ENCODE data around the gene ST3GAL4. TPM values are rescaled to one million over a fixed set of nuclear protein-coding genes. Genes with fewer than 3 reads are reported as not detected.
"Not testable (repeated sequence)": the region's sequence is repeated elsewhere in the genome, so short reads cannot be mapped to it uniquely, and the experiment has no call there.

The ST3GAL4 gene
- polyA plus RNA-seq, 1 donor (not counting 4 experiments of a cell fraction or from before 2014, with no cell fraction given): 24.6 TPM

DNA sequence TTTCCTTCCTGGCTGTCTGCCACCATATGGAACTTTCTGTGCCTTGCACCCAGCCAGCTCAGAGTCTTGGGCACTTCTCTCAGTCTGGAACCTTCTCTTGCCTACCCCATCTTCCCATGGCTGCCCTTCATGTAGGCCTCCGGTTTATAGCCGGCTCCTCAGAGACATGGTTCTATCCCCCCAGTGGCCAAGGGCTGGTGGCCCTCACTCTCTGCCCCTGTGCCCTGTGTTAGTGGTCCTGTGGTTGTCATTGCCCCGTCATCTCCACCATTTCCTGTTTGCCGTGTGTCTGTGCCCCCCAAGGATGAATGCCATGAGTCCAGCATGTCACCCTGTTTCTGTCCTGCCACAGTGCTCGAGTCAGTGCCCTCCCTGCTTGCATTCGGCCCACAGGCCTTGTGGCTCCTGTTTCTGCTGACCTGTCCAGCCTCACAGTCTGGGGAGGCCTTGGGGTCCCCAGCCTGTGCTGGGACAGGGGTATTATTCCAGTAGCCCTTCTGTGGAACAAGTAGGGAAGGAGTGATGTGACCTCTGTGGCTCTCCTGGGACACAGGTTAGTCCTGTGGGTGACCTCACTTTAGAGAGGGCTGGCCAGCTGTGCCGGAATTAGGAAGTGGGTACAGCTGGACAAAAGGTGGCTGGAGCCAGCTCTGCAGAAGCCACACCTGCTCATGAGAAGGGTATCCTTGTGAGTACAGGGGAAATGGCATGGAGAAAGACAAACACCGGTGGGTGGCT lies 30.7 kb downstream of the ST3GAL4 start:
- H3K4me2 ChIP-seq (ENCODE audit: control insufficient read depth, extremely low read depth, insufficient read depth, low read depth, low read length): no peak overlapping the region
- H3K4me1 ChIP-seq (ENCODE audit: control insufficient read depth, extremely low read depth, insufficient read depth, low read length): peaks cover 14% of the 10 kb centered on the region
- H3K9me3 ChIP-seq (ENCODE audit: control insufficient read depth, low read depth, low read length): no peaks in the 10 kb centered on the region
- H3K4me3 ChIP-seq (ENCODE audit: control insufficient read depth in 2 of 3, extremely low read depth in 1 of 3, insufficient read depth in 2 of 3, low read depth in 1 of 3, low read length in 3 of 3): no peak overlapping the region
- no peak for TF ChIP-seq EZH2 (IDR thresholded peaks at IDR 0.05; ENCODE audit: low read length)
- TF ChIP-seq, protein P1, sequence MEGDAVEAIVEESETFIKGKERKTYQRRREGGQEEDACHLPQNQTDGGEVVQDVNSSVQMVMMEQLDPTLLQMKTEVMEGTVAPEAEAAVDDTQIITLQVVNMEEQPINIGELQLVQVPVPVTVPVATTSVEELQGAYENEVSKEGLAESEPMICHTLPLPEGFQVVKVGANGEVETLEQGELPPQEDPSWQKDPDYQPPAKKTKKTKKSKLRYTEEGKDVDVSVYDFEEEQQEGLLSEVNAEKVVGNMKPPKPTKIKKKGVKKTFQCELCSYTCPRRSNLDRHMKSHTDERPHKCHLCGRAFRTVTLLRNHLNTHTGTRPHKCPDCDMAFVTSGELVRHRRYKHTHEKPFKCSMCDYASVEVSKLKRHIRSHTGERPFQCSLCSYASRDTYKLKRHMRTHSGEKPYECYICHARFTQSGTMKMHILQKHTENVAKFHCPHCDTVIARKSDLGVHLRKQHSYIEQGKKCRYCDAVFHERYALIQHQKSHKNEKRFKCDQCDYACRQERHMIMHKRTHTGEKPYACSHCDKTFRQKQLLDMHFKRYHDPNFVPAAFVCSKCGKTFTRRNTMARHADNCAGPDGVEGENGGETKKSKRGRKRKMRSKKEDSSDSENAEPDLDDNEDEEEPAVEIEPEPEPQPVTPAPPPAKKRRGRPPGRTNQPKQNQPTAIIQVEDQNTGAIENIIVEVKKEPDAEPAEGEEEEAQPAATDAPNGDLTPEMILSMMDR (optimal IDR thresholded peaks at IDR 0.05 in 1 of 3, IDR thresholded peaks at IDR 0.05 in 1 of 3, conservative IDR thresholded peaks at IDR 0.05 in 1 of 3; ENCODE audit: extremely low read depth in 1 of 3, insufficient read depth in 2 of 3, low read length in 3 of 3): no peak
- H4K20me1 ChIP-seq (ENCODE audit: control insufficient read depth, extremely low read depth, insufficient read depth, low read length): no peaks in the 10 kb centered on the region
- H3K36me3 ChIP-seq (ENCODE audit: control insufficient read depth in 2 of 2, extremely low read depth in 1 of 2, insufficient read depth in 2 of 2, low read length in 2 of 2): no peaks in the 10 kb centered on the region
- dilution Hi-C loops (cut with MboI; ENCODE audit: extremely low pct_ligation_motif_present, low sequenced_read_pairs): no loop called here
- peaks cover 29% of the 10 kb centered on the region for H3K79me2 ChIP-seq (ENCODE audit: control insufficient read depth, insufficient read depth, low read length)
- H3K9me1 ChIP-seq (ENCODE audit: control insufficient read depth, extremely low read depth, insufficient read depth, low read length): peaks cover 2% of the 10 kb centered on the region
- DNase-seq (ENCODE audit: low read depth, low spot score) (no peak), FAIRE-seq (no peak)
- no peak overlapping the region for H3K27ac ChIP-seq (ENCODE audit: control insufficient read depth, insufficient read depth, low read length)
- H3K27me3 ChIP-seq (ENCODE audit: control insufficient read depth, extremely low read depth, insufficient read depth, low read length): no peaks in the 10 kb centered on the region
- H3K9ac ChIP-seq (ENCODE audit: control insufficient read depth, extremely low read depth, insufficient read depth, low read length): no peak overlapping the region
- H2AFZ ChIP-seq (ENCODE audit: control insufficient read depth, low read length): no peak overlapping the region

- H3K4me3 ChIP-seq (ENCODE audit: control insufficient read depth in 2 of 3, extremely low read depth in 1 of 3, insufficient read depth in 2 of 3, low read depth in 1 of 3, low read length in 3 of 3); H3K27me3 ChIP-seq (ENCODE audit: control insufficient read depth, extremely low read depth, insufficient read depth, low read length); H3K36me3 ChIP-seq (ENCODE audit: control insufficient read depth in 2 of 2, extremely low read depth in 1 of 2, insufficient read depth in 2 of 2, low read length in 2 of 2); dilution Hi-C loops (cut with MboI; ENCODE audit: extremely low pct_ligation_motif_present, low sequenced_read_pairs); DNase-seq (ENCODE audit: low read depth, low spot score); H2AFZ ChIP-seq (ENCODE audit: control insufficient read depth, low read length); H3K27ac ChIP-seq (ENCODE audit: control insufficient read depth, insufficient read depth, low read length); H3K9me1 ChIP-seq (ENCODE audit: control insufficient read depth, extremely low read depth, insufficient read depth, low read length); H4K20me1 ChIP-seq (ENCODE audit: control insufficient read depth, extremely low read depth, insufficient read depth, low read length); H3K9me3 ChIP-seq (ENCODE audit: control insufficient read depth, low read depth, low read length); H3K4me2 ChIP-seq (ENCODE audit: control insufficient read depth, extremely low read depth, insufficient read depth, low read depth, low read length); H3K9ac ChIP-seq (ENCODE audit: control insufficient read depth, extremely low read depth, insufficient read depth, low read length): not testable (repeated sequence)
- FAIRE-seq: peak; percentile 64
- H3K4me1 ChIP-seq (ENCODE audit: control insufficient read depth, extremely low read depth, insufficient read depth, low read length): peaks cover 19% of the 10 kb centered on the region
- peaks cover 32% of the 10 kb centered on the region for H3K79me2 ChIP-seq (ENCODE audit: control insufficient read depth, insufficient read depth, low read length)
Observed at GRCh38 chr11:126386729-126387071, 31.2 kb downstream of the ST3GAL4 start.

DNA sequence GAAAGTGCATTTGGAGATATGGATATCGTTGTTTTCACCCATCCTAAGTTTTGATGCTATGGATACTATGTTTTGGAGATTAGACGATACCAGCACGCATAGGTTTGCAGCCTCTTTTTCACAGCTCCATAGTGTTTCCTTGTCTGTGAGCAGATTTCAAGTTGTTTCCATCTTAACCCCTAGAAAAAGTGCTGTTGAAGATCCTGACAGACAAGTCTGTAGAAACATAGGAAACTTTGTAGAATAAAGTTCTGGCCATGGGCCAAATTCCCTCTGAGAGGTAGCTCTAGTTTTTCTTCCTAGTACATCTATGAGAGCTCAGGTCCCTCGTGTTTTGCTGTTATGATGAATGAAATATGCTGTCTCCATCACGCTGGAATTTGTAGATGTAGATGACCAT lies 32.4 kb downstream of the ST3GAL4 start:
- DNase-seq (ENCODE audit: low read depth, low spot score) (no peak), FAIRE-seq (no peak)
- dilution Hi-C loops (cut with MboI; ENCODE audit: extremely low pct_ligation_motif_present, low sequenced_read_pairs): no loop called here
- Histone ChIP-seq H4K20me1 (ENCODE audit: control insufficient read depth, extremely low read depth, insufficient read depth, low read length) (no peaks in the 10 kb centered on the region), H3K9me3 (ENCODE audit: control insufficient read depth, low read depth, low read length) (no peaks in the 10 kb centered on the region), H3K27me3 (ENCODE audit: control insufficient read depth, extremely low read depth, insufficient read depth, low read length) (no peaks in the 10 kb centered on the region), H3K4me2 (ENCODE audit: control insufficient read depth, extremely low read depth, insufficient read depth, low read depth, low read length) (no peak overlapping the region), H2AFZ (ENCODE audit: control insufficient read depth, low read length) (no peak overlapping the region), H3K9ac (ENCODE audit: control insufficient read depth, extremely low read depth, insufficient read depth, low read length) (no peak overlapping the region), H3K4me1 (ENCODE audit: control insufficient read depth, extremely low read depth, insufficient read depth, low read length) (peaks cover 30% of the 10 kb centered on the region), H3K79me2 (ENCODE audit: control insufficient read depth, insufficient read depth, low read length) (peaks cover 32% of the 10 kb centered on the region), H3K36me3 (ENCODE audit: control insufficient read depth in 2 of 2, extremely low read depth in 1 of 2, insufficient read depth in 2 of 2, low read length in 2 of 2) (no peaks in the 10 kb centered on the region), H3K27ac (ENCODE audit: control insufficient read depth, insufficient read depth, low read length) (no peak overlapping the region), H3K9me1 (ENCODE audit: control insufficient read depth, extremely low read depth, insufficient read depth, low read length) (peaks cover 2% of the 10 kb centered on the region), H3K4me3 (ENCODE audit: control insufficient read depth in 2 of 3, extremely low read depth in 1 of 3, insufficient read depth in 2 of 3, low read depth in 1 of 3, low read length in 3 of 3) (no peak overlapping the region)
- no peak for TF ChIP-seq EZH2 (IDR thresholded peaks at IDR 0.05; ENCODE audit: low read length)
- TF ChIP-seq, protein P1 (optimal IDR thresholded peaks at IDR 0.05 in 1 of 3, IDR thresholded peaks at IDR 0.05 in 1 of 3, conservative IDR thresholded peaks at IDR 0.05 in 1 of 3; ENCODE audit: extremely low read depth in 1 of 3, insufficient read depth in 2 of 3, low read length in 3 of 3): no peak
